HG02571 (cell line): ENCODE data around the gene HECTD4.
"Not testable (repeated sequence)": the region's sequence is repeated elsewhere in the genome, so short reads cannot be mapped to it uniquely, and the experiment has no call there.

Experiments
- ATAC-seq: cut with Tn5 transposase; IDR thresholded peaks from one replicate; pipeline ENCODE4 v1.9.1; 2021; ENCODE audit warnings: mild to moderate bottlenecking, moderate library complexity; ENCODE audit not compliant: unreplicated experiment

HECTD4 gene

DNA sequence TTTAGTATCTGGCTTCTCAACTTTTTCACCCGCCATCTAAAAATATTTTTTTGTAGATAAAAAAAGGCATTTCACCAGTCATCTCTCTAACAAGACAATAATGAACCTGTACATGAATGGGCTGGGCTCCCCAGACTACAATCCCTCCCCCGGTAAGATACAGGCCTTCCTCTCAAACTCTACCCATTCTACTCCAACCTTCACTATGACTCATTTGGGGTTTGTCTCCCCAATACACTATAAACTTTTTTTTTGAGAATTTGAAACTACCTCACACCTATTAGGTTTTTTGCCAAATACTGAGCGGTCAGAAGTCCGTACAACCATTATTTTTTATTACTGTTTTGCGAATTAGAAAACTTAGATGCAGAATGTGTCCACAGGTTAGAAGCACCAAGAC lies 26.4 kb upstream of the HECTD4 start:
- no peak for ATAC-seq

DNA sequence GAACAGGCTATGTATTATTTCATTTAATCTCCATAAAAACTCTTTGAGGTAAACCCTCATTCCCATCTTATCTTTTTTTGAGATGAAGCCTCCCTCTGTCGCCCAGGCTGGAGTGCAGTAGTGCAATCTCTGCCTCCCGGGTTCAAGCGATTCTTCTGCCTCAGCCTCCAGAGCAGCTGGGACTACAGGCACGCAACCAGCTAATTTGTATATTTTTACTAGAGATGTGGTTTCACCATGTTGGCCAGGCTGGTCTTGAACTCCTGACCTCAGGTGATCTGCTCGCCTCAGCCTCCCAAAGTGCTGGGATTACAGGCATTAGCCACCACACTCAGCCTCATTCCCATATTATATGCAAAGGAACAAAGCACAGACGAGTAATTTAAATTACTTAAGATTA lies 25.5 kb upstream of the HECTD4 start:
- ATAC-seq = not testable (repeated sequence)

DNA sequence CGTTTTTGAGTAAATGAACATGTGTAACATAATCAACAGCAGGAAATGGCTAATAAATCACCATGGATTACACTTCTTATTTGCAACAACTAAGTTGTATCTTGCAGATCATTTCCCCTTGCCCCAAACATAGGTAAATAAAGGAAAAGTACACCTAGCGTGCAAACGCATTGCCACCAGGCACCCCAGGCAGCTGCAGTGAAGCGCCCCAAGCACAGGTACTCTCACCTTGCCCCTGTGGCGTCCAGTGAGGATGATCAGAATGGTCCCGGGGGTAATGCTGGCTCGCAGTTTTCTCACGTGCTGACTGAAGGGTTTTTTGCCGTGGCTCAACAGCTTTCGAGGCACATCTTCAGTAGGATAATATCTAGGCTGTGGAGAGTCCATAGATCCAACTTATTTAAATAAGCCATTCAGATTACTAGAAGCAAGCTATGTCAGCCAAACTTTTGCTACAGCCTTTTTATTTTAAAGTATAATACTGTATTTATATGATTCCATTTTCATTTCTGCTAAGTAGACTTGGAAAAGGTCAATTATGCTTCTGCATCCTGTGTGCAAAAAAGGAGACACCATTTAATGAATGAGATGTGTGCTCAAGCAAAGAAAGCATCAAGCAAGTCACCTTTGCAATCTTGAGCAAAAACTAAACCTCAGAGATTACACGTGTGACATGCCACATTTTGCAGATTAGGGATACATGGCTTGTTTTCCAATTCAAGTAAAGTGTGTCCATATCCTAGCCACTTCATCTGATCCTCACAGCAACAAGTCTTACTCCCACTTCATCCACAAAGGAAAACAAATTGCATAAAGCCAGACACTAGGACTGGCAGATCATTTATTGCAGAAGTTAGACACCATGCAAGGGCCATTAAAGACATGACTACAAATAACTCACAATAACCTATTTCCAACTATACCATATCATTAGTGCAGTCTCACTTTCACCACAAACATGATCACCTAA lies 24.6 kb upstream of the HECTD4 start:
- ATAC-seq = no peak

DNA sequence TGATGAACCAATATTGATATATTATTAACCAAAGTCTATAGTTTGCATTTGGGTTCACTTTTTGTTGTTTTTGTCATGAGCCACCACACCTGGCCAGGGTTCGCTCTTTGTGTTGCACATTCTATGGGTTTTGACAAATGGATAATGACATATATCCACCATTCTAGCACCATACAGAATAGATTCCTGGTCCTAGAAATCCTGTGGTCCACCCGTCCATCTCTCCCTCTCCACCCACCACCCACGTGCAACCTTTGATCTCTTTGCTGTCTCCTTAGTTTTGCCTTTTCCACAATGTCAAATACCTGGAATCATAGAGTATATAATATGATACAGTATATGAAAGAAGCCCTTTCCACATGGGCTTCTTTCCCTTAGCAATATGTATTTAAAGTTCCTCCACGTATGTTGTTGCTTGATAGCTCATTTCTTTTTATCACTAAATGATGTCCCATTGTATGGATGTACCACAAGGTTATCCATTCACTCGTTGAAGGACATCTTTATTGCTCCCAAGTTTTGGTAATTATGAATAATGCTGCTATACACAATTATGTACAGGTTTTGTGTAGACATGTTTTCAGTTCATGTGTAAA lies 19.8 kb upstream of the HECTD4 start:
- ATAC-seq = no peak

DNA sequence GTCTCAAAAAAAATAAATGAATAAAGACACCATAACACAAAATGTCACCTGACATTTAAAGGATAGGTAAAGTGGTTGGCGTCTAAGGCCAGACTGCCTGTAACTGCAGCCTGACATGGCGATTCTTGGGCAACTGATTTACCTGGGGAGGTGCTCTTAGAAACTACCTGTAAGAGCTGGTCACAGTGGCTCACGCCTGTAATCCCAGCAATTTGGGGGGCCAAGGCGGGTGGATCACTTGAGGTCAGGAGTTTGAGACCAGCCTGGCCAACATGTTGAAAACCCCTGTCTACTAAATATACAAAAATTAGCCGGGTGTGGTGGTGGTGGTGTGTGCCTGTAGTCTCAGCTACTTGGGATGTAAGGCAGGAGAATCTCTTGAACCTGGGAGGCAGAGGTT lies 18.8 kb upstream of the HECTD4 start:
- no peak for ATAC-seq

DNA sequence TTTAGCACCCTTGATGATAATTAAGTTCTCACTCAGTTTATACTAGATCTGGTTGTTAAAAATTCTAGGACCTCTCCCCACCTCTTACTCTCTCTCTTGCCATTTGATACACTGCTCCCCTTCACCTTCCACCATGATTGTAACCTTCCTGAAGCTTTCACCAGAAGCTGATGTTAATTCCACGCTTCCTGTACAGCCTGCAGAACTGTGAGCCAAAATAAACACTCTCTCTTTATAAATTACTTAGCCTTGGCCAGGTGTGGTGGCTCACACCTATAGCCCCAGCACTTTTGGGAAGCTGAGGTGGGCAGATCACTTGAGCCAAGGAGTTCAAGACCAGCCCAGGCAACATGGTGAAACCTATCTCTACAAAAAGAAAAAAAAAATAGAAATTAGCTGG lies 11.1 kb upstream of the HECTD4 start:
- ATAC-seq = no peak

DNA sequence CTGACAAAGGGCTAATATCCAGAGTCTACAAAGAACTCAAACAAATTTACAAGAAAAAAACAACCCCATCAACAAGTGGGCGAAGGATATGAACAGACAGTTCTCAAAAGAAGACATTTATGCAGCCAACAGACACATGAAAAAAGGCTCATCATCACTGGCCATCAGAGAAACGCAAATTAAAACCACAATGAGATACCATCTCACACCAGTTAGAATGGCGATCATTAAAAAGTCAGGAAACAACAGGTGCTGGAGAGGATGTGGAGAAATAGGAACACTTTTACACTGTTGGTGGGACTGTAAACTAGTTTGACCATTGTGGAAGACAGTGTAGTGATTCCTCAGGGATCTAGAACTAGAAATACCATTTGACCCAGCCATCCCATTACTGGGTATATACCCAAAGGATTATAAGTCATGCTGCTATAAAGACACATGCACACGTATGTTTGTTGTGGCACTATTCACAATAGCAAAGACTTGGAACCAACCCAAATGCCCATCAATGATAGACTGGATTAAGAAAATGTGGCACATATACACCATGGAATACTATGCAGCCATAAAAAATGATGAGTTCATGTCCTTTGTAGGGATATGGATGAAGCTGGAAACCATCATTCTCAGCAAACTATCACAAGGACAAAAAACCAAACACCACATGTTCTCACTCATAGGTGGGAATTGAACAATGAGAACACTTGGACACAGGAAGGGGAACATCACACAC lies 7.9 kb upstream of the HECTD4 start:
- not testable (repeated sequence) for ATAC-seq

DNA sequence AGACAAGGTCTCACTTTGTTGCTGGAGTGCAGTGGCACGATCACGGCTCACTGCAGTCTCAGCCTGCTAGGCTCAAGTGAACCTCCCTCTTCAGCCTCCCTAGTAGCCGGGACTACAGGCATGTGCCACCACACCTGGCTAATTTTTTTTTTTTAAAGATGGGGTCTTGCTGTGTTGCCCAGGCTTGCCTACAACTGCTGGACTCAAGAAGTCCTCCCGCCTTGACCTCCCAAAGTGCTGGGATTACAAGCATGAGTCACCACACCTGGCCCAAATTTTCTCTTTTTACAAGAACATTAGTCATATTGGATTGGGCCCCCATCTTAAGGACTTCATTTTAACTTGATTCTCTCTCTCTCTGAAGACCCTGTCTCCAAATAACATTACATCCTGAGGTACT lies 7.0 kb upstream of the HECTD4 start:
- no peak for ATAC-seq

DNA sequence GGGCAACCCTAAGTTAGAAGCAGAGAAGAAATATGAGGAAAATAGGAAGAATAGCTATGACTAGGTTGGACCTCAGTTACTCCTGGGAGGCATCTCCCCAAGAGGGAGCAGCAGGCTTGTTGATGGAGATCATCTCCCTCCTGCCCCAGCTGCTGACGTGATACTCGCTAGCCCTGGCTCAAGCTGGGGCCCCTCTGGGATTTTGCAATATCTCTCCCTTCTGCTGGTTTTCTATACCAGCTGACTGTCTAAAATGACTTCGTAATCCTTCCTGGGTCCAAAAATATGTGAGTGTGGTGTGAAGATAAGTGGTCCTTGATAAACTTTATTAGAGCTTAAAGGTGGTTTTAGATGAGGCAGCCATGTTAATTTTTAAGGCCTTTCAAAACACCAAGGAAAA lies 4.5 kb upstream of the HECTD4 start:
- ATAC-seq = no peak

DNA sequence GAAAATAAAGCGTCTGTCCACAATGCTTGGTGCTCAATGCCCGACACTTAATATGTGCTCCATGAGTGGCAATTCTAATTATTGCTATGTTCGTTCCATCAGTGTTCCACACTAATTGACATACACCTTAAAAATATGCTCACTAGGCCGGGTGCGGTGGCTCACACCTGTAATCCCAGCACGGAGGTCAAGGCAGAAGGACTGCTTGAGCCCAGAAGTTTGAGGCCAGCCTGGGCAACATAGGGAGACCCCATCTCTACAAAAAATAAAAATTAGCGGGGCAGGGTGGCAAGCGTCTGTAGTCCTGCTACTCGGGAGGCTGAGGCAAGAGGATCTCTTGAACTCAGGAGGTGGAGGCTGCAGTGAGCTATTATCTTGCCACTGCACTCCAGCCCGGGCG lies 635 bp upstream of the HECTD4 start:
- no peak for ATAC-seq

DNA sequence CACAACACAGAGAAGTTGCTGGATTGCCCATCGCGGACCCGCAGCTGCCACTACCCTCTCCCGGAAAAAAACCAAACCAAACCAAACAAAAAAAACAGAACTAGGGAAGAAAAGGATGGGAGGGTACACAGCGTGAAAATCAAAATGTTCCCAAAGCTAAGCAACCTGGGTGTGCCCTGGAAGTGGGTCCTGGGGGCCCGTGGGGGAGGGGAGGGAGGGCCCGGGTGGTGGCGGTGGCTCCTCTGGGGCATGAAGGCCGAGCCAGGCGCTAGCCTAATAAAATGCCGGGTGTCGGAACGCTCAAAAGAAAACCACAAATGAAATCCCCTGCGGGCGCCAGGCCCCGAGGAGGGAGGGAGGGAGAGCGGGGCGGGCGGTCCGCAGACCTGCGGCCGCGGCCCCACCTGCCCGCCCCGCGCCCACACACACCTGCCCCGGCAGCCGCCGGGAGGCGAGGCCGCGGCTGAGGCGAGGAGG lies 787 bp downstream of the HECTD4 start:
- ATAC-seq = peak; percentile 39

DNA sequence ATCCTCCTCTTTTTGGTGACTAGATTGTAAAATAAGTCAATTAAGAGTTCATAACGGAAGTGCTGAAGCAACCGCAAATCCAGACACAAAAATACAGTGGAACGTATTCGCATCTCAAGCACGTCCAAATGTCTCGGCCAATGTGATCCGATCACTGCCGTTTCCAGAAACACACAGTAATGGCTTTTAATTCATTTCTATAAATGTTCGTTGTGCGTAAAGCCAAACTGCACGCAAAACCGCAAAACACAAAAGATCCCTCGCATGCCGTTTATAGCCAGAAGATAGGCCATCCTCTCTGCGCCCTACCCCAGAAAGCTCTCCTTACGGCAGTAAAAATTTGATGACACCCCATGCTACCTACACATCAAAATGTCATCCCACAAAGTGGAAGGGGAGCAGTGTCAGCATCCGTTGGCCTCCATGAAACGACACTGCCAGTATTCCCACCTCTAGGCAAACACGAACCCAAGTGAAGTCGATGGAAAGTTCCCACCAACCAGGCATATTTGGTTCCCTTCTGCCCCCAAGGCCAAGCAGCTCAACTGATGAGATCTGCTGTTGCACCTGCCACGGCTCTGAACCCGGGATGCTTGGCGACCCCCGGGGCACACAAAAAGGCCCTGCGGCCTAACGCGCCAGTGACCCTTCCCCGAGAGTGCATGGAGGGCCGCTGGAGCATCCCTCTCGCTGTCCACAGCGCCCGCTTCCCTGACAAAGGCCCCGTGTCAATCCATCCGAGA lies 1.4 kb downstream of the HECTD4 start:
- ATAC-seq = no peak

DNA sequence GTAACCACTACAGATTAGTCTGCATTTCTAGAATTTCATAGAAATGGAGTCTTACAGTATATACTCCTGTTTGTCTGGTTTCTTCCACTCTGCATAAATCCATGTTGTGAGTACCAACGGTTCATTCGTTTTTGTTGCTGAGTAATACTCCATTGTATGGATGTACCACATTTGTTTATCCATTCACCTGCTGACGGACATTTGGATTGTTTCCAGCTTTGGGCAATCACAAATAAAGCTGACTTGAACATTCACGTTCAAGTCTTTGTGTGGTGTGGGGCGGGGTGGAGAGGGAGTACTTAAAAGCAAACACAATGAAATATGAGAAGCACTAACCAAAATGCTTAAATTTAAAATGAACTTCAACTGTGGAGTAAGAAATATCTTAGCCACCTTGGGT lies 7.1 kb downstream of the HECTD4 start:
- no peak for ATAC-seq

DNA sequence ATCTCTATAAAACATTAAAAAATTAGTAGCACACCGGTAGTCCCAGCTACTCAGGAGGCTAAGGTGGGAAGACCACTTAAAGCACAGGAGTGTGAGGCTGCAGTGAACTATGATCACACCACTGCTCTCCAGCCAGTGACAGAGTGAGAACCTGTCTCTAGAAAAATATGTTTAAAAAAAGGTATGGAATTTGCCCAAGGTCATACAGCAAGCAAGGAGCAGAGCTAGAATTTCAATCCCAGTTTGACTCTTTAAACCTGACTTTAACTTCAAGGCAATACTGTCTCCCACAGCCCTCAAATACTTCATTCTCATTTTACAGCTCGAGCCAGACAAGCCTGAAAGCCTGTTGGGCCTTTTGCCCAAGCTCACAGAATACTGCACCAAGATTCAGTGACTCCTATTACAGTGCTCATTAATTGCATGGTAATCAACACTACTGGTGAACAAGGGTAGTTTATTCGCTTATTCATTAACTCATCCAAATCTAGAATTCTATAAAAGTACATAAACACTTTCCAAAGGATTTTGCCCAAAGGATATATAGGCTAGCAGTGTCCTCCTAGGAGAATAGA lies 8.0 kb downstream of the HECTD4 start:
- ATAC-seq = no peak

DNA sequence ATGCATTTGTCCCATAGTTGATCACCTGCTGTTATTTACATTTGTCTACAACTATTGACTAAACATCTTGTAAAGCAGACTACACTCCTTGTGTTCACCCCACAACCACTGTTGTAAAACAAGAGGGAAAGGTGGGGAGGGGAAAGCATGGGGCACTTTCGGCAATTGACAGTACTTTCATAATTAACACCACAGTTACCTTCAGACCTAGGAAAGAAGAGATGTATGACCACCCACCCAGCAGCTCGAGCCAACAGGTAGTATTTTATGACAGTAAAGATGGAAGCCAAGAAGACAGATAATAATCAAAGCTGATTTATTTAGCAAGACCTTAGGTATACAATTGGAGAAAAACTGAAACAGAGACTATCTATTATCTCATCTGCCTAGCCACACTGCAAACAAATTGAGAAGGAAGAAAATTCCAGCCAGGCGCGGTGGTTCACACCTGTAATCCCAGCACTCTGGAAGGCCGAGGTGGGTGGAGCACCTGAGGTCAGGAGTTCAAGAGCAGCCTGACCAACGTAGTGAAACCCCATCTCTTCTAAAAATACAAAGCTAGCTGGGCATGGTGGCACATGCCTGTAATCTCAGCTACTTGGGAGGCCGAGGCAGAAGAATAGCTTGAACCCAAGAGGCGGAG lies 11.2 kb downstream of the HECTD4 start:
- ATAC-seq = no peak

DNA sequence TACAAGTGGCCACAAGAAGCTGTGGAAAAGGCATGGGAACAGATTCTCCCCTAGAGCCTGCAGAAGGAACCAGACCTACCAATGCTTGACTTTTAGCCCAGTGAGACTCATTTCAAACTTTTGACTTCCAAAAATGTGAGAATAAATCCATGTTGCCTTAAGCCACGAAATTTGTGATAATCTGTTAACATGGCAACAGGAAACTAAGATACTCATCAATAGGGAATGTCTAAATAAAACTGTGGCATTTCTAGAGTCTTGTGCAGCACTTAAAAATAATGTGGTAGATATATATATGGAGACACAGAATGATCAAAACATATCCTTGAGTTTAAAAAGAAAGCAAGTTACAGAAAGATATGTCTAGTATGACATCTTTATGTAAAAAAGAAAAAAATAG lies 12.0 kb downstream of the HECTD4 start:
- no peak for ATAC-seq

DNA sequence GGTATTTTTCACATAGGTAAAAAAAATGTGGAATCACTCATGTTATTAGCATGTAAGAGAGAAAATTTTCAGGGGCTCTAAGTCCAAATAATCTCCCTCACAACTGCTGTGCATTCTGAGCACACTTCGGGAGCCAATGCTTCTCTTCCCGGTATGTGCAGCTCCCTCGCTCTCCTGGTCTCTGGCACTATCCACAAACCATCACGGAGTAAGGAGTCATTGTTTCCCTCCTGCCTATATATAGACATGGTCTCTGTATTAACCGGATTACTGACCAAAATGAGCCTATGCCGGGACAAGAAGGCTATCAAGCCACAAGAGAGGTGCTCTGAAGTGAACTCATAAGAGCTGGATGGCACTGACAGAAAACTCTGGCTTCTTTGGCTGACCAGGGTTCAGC lies 13.4 kb downstream of the HECTD4 start:
- ATAC-seq = no peak

DNA sequence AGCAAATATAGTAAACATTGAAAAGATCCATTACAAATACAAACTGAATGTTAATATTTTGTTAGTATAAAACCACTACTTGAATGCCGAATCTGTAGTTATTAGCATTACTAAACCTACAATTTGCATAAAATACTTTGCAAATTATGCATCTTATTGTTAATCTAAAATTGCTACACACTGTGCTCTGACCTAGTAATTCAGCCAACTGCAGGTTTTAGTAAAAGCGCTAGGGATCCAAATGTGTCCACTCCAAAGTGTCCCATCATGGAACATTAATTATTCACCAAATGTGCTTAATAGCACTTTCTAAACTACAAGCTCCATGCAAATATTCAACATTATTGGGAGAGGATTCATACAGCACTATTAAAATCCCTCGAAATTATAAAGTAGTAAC lies 14.3 kb downstream of the HECTD4 start:
- no peak for ATAC-seq

DNA sequence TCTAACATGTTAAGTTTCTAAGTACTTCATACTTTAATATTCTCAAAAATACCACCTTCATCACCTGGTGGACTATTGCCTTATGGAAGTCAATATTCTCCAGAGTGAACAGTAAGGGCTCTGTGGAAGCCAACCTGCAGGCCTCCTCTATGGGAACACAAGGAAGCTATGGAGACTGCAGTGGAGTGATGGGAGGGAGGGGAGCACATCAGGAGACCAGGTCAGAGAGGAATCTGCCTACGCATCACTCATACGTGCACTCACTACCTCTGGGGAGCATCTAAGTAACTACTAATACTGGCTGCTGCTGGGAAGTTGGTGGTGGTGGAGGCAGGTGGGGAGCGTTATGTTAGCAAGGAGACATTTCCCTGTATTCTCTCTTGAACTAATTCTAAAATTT lies 19.9 kb downstream of the HECTD4 start:
- no peak for ATAC-seq

DNA sequence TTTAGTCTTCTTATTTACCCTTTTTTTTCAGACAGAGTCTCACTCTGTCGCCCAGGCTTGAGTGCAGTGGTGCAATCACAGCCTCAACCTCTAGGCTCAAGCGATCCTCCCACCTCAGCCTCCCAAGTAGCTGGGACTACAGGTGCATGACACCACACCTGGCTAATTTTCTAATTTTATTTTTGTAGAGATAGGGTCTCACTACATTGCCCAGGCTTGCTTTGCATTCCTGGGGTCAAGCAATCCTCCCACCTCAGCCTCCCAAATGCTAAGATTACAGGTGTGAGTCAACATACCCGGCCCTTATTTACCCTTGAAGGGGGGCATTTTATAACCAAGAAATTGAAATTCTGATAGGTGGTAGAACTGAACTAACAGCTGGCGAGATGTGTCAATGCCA lies 21.0 kb downstream of the HECTD4 start:
- no peak for ATAC-seq
